OCI-LY7 (cell line): ENCODE measurements around the gene HOXB3.

Experiments
- CTCF ChIP-seq: fragments of 200-600 bp; sonication (generic); conservative IDR thresholded peaks from 2 replicates; pipeline ENCODE4 v1.5.1; 2014; ENCODE audit warnings: mild to moderate bottlenecking, antibody characterized with exemption, low read length, moderate library complexity, mixed read lengths
- EZH2phosphoT487 ChIP-seq: fragments of 200-600 bp; sonication (generic); IDR thresholded peaks from 2 replicates; pipeline ENCODE4 v1.6.1; 2018; ENCODE audit warnings: low read depth, borderline replicate concordance, mild to moderate bottlenecking, mixed run types, antibody characterized with exemption, low read length, moderate library complexity, mixed read lengths

DNA sequence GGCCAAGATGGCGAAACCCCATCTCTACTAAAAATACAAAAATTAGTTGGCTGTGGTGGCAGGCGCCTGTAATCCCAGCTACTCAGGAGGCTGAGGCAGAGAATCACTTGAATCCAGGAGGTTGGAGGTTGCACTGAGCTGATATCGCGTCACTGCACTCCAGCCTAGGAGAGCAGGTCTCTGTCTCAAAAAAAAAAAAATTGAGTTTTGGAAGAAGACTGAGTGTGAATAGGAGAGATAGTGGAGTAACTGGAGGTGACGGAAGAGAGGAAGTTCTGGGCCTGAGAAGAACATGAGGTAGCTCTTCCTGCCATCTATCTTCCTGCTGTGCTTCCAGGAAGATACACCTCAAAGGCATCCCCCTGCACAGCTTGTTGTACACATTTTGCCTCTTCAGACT lies 70.6 kb downstream of the HOXB3 start:
- no peak for TF ChIP-seq EZH2phosphoT487
- TF ChIP-seq CTCF, result no peak
